Measurements from ENCODE around the gene TMEM131.

The TMEM131 gene

DNA sequence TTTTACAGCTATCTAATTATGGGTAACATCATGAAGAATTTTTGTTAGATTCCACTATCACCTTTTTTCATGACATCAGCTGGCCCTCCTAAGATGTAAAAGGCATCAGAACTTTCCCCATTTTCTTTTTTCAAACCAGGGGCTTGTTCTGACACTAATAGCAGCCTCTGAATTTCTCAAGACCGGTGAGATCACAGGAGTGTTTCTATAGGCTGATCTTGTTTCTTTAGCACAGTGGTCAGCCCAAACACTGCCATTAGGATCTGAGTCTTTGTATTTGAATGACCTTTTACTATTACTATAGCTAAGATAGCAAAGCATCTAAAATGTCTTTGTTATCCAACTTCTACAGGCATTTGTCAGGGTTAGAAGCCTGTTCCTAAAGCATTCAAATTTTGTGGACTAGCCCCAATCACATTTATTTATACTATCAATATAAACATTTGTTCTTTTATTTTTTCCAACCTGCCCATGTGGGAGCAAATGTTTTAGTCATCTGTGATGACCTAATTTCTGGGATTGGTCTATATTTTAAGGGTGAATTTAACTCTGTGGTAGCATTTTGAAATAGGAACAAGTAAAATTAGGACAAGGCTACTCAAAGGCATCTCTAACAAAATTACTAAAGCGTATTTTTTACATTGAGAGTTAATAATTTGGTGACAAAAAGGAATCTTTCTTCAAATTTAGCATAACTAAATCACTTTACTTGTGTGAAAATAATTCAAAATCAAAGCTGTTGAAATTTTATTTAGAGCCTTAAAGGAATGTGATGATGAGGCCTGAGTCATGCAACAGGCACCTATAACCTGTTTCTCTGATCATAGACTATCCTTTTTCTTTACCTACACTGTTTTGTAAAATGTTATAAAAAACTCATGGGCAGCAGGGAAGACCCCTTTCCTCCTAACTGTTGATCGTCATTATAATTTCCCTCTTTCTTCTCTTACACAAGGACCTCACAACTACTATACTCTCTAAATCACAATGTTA is 243.1 kb downstream of the TMEM131 start:
- DNase-seq, result no peak

DNA sequence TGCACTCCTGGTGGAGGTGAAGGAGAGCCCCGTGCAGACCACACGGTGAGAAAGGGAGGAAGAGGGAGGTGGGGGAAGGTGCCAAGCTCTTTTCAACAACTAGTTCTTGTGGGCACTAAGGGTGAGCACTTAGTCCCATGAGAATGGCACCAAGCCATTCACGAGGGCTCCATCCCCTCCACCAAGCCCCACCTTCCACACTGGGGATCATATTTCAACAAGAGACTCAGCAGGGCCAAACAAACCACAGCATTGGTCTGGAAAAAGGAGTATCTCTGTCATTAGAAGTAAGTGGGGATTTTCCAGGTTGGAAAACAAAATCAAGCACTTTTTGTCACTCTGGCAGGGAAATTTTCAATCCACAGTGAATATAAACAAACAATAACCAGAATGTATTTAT is 244.0 kb downstream of the TMEM131 start:
- peak; percentile 55 for DNase-seq

- no peak for DNase-seq
These were observed 245.7 kb downstream of the TMEM131 start for GRCh38 chr2:97750017-97750416.

GRCh38 chr2:97749581-97749980 is 246.2 kb downstream of the TMEM131 start:
- DNase-seq, result no peak

- no peak for DNase-seq
These were observed 248.0 kb downstream of the TMEM131 start for GRCh38 chr2:97747716-97748115.

GRCh38 chr2:97747285-97747684 is 248.5 kb downstream of the TMEM131 start:
- DNase-seq, result no peak

DNA sequence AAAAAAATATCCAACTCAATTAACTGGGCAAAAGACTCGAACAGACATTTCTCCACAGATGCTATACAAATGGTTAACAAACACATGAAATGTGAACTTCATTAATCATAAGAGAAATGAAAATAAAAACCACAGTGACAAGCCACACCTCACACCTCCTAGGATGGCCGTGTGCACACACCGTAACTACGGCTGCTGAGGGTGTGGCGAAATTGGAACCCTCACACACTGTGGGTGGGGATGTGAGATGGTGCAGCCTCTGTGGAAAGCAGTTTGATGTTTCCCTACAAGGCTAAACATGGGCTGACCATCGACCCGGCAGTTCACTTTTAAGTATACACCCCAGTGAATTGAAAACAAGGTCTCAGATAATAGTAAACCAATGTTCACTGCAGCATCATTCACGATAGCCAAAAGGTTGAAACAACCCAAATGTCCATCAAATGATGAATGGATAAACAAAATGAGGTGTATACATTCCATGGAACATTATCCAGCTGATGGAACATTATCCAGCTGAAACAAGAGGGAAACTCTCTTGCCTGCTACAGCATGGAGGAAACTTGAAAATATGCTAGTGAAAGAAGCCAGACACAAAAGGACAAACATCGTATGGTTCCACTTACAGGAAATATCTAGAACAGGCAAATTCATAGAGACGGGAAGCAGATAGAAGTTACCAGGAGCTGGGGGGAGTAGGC is 250.1 kb downstream of the TMEM131 start:
- no peak for DNase-seq

DNA sequence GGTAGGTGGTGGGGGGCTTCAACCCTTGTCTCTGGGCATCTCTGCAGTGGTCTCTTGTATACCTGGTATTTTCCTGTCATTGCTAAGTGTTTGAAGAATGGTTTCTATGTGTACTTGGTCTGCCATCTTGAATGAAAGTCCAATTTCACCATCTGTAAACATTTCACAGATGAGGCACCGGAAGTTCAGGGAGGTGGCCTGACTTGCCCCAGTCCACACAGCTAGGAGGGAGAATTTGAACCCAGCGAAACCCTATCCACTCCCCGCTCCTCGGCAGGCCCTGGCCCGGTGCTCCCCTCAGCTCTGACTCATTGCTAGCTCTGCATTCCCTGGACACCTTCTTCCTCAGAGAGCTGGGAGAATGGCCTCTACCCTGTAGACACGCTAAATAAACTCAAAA is 251.8 kb downstream of the TMEM131 start:
- no peak for DNase-seq

- DNase-seq, result no peak
These were observed 253.3 kb downstream of the TMEM131 start for GRCh38 chr2:97742381-97742847.

GRCh38 chr2:97741686-97742085 is 254.1 kb downstream of the TMEM131 start:
- DNase-seq, result no peak

GRCh38 chr2:97741251-97741650 is 254.5 kb downstream of the TMEM131 start:
- no peak for DNase-seq

DNA sequence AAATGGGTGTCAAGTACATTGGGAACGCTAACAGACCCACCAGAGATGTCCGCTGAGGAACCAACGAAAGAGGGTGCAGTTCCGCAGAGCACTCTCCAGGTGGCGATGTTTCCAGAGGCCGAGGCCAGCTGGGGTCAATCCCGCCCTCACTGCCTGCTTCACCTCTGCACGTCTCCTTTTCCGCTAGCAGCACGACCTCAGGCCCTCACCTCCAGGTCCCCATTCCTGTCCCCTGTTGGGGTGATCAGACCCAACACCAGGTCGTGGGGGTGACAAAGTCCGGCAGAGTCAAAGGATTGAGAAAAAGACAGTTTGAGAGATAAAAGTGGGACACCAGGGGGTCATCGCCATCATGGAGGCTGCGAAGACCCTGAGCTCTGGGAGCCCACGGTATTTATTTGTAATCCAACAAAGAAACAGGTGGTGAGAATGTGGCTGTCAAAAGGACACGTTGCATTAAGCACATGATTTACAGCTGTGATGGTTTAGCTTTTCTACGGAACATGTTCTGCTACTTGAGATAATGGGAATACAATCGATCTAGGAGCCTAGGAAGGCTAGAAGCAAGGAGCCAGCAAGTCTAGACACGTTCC is 255.1 kb downstream of the TMEM131 start:
- peak; percentile 79 for DNase-seq

DNA sequence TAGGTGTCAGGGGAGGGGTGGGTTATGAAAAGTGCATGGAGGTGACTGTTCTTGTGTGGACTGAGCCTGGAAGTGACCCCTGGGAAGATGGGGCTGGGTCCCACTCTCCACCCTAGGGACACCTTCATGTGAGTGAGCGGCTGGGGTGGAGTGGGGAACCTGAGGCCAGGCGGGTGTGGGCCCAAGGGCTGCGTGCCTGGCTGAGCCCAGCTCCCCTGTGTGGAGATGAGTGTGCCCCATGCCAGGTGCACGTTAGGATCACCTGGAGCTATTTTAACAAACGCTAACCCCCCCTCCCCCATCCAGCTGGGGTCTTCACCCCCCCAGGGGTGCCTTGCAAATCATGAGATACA is 255.9 kb downstream of the TMEM131 start:
- DNase-seq, result no peak

DNA sequence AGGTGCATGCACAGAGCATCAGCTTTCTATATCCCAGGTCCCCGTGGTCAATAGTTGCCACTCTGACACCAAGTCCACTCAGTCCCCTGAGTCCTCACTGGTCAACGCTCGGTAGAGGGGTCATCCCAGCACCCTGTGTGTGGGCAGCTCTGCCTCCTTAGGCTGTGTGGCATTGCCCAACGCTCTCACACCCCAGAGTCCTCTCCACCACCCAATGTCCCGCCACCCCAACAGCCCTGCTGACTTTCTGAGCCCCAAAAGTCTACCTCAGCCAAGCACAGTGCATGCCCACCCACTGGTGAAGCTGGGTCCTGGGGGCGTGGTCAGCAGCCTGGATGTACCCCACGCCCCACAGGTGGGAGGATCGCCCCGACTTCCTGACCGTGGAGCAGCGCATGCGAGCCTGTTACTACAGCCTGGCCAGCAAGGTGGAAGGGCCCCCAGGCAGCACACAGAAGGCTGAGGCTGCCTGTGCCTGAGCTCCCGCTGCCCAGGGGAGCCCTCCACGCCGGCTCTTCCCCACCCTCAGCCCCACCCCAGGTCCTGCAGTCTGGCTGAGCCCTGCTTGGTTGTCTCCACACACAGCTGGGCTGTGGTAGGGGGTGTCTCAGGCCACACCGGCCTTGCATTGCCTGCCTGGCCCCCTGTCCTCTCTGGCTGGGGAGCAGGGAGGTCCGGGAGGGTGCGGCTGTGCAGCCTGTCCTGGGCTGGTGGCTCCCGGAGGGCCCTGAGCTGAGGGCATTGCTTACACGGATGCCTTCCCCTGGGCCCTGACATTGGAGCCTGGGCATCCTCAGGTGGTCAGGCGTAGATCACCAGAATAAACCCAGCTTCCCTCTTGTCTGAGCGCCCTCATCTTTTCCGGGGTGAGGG is 256.5 kb downstream of the TMEM131 start:
- no peak for DNase-seq

GRCh38 chr2:97738179-97739019 is 257.3 kb downstream of the TMEM131 start:
- no peak for DNase-seq

GRCh38 chr2:97737421-97738178 is 258.1 kb downstream of the TMEM131 start:
- no peak for DNase-seq

GRCh38 chr2:97736608-97737330 is 259.0 kb downstream of the TMEM131 start:
- no peak for DNase-seq

GRCh38 chr2:97736185-97736584 is 259.6 kb downstream of the TMEM131 start:
- DNase-seq, result no peak

DNA sequence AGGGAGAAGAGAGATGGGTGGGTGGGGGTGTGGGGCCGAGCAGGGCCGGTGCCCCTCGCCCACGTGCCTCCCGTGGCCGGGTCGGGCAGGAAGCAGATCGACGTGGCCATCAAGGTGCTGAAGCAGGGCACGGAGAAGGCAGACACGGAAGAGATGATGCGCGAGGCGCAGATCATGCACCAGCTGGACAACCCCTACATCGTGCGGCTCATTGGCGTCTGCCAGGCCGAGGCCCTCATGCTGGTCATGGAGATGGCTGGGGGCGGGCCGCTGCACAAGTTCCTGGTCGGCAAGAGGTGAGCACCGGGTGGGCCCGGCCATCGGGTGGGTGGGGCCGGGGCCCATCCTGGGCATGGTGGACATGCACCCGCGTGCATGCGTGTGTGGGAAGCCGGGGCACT is 260.6 kb downstream of the TMEM131 start:
- DNase-seq, result no peak
